Neutrophil (primary cell): ENCODE measurements around the gene ZNF467.

Source experiments
- H3K27ac ChIP-seq: fragments of 200-600 bp; sonication (generic); 2 replicates; pipeline ENCODE4 v1.5.1; 2016; ENCODE audit warnings: mild to moderate bottlenecking, moderate library complexity
- H3K27me3 ChIP-seq: fragments of 200-600 bp; sonication (generic); 2 replicates; pipeline ENCODE4 v1.6.0; 2016; ENCODE audit warnings: mild to moderate bottlenecking
- H3K36me3 ChIP-seq: fragments of 200-600 bp; sonication (generic); 2 replicates; pipeline ENCODE4 v1.5.1; 2017
- H3K4me1 ChIP-seq, 2 experiments: fragments of 200-600 bp in 1 of 2; sonication (generic) in 1 of 2; 1 replicate in 1 of 2; 2 replicates in 1 of 2; pipeline versions ENCODE4 v1.5.1 to v1.6.1; 2013 to 2016; ENCODE audit warnings: low read depth in 1 of 2, low read length in 1 of 2, mild to moderate bottlenecking in 1 of 2, moderate library complexity in 1 of 2; ENCODE audit not compliant: control insufficient read depth in 1 of 2, insufficient read depth in 1 of 2
- H3K4me3 ChIP-seq, 2 experiments: fragments of 200-600 bp in 1 of 2; sonication (generic) in 1 of 2; 1 replicate in 1 of 2; 2 replicates in 1 of 2; pipeline ENCODE4 v1.5.1; 2013 to 2016; ENCODE audit warnings: low read depth in 1 of 2, low read length in 1 of 2, mild to moderate bottlenecking in 1 of 2, moderate library complexity in 1 of 2
- H3K9me3 ChIP-seq: fragments of 200-600 bp; sonication (generic); 2 replicates; pipeline ENCODE4 v1.5.1; 2016
- CTCF ChIP-seq: fragments of 200-600 bp; sonication (generic); IDR thresholded peaks from 2 replicates; pipeline ENCODE4 v1.5.1; 2016; ENCODE audit warnings: antibody characterized with exemption

ZNF467 gene

GRCh38 chr7:149819961-149820340 is 46.6 kb upstream of the ZNF467 start:
- TF ChIP-seq CTCF = no peak
- Histone ChIP-seq H3K9me3 (no peaks in the 10 kb centered on the region), H3K4me1 (no peaks in the 10 kb centered on the region), H3K27ac (no peak overlapping the region), H3K36me3 (no peaks in the 10 kb centered on the region), H3K4me3 (no peak overlapping the region), H3K27me3 (no peaks in the 10 kb centered on the region)

GRCh38 chr7:149819141-149819960 is 46.0 kb upstream of the ZNF467 start:
- Histone ChIP-seq H3K4me1 (no peaks in the 10 kb centered on the region), H3K9me3 (no peaks in the 10 kb centered on the region), H3K4me3 (no peak overlapping the region), H3K27ac (no peak overlapping the region), H3K27me3 (no peaks in the 10 kb centered on the region), H3K36me3 (no peaks in the 10 kb centered on the region)
- TF ChIP-seq CTCF = no peak

- no peak for TF ChIP-seq CTCF
- no peak overlapping the region for H3K4me3 ChIP-seq
Measured at GRCh38 chr7:149818536-149818840, 45.1 kb upstream of the ZNF467 start.

GRCh38 chr7:149817836-149818535 is 44.6 kb upstream of the ZNF467 start:
- H3K4me1 ChIP-seq = no peaks in the 10 kb centered on the region
- TF ChIP-seq CTCF = no peak
- no peaks in the 10 kb centered on the region for H3K36me3 ChIP-seq
- H3K27me3 ChIP-seq = no peaks in the 10 kb centered on the region
- H3K27ac ChIP-seq = no peak overlapping the region
- H3K4me3 ChIP-seq = no peak overlapping the region
- H3K9me3 ChIP-seq = no peaks in the 10 kb centered on the region

More at GRCh38 chr7:149818536-149818840, 45.1 kb upstream of the ZNF467 start:
- no peak overlapping the region for H3K27ac ChIP-seq
- no peaks in the 10 kb centered on the region for H3K36me3 ChIP-seq
- no peaks in the 10 kb centered on the region for H3K9me3 ChIP-seq
- H3K27me3 ChIP-seq = no peaks in the 10 kb centered on the region
- no peaks in the 10 kb centered on the region for H3K4me1 ChIP-seq

DNA sequence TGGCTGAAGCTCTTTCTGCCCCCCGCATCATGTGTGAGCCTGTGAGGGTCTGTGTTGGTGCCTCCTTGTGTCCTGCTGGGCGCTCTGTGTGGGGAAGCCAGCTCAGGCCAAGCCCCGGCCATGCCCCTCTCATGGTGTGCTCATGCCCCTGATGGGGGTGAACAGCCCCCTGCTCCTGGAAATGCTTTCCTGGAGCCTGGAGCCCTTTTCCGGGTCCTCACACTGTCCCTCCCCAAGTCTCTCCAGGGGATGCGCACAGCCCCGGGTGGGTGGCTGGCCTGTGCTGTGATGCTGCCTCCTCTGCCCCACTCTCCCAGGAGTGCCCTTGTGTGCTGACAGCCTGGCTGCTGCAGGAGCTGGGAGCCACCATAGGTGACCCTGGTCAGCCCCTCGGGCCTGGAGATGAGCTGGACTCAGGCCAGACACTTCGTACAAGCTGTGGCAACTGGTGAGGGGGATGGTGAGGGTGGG is 43.9 kb upstream of the ZNF467 start:
- Histone ChIP-seq H3K27ac (no peak overlapping the region), H3K4me1 (no peaks in the 10 kb centered on the region), H3K9me3 (no peaks in the 10 kb centered on the region), H3K27me3 (no peaks in the 10 kb centered on the region), H3K36me3 (no peaks in the 10 kb centered on the region), H3K4me3 (no peak overlapping the region)
- no peak for TF ChIP-seq CTCF
